Hepatic stellate cell (primary cell): ENCODE measurements around the gene ZNF709.
"Not testable (repeated sequence)": the region's sequence is repeated elsewhere in the genome, so short reads cannot be mapped to it uniquely, and the experiment has no call there.

Experiments
- DNase-seq: peaks from one replicate; pipeline ENCODE4 v3.0.0; 2011; ENCODE audit warnings: low spot score

The ZNF709 gene

GRCh38 chr19:12484371-12485051, at the start of gene ZNF709:
Gene ZNF709, minus strand, starts transcription at chr19:12484816. Its CDS starts 159 bp downstream, at chr19:12484657.
- DNase-seq = peak; percentile 92

- DNase-seq = no peak
Observed at GRCh38 chr19:12527034-12527836, 42.6 kb upstream of the ZNF709 start.

GRCh38 chr19:12526542-12526941, 41.9 kb upstream of the ZNF709 start:
- no peak for DNase-seq

GRCh38 chr19:12521996-12522395, 37.4 kb upstream of the ZNF709 start:
- no peak for DNase-seq

GRCh38 chr19:12513531-12514061, 29.0 kb upstream of the ZNF709 start:
- DNase-seq = no peak

GRCh38 chr19:12497032-12497431, 12.4 kb upstream of the ZNF709 start:
- DNase-seq = no peak

- no peak for DNase-seq
Observed at GRCh38 chr19:12496480-12496879, 11.9 kb upstream of the ZNF709 start.

GRCh38 chr19:12495002-12495802, 10.6 kb upstream of the ZNF709 start:
- DNase-seq = peak; percentile 92

- no peak for DNase-seq
Observed at GRCh38 chr19:12494260-12494860, 9.7 kb upstream of the ZNF709 start.

GRCh38 chr19:12486265-12486783, 1.7 kb upstream of the ZNF709 start:
- DNase-seq = not testable (repeated sequence)

- no peak for DNase-seq
Observed at GRCh38 chr19:12485571-12485970, 955 bp upstream of the ZNF709 start.

- DNase-seq = no peak
Observed at GRCh38 chr19:12485052-12485416, 418 bp upstream of the ZNF709 start.

GRCh38 chr19:12484011-12484370, 625 bp downstream of the ZNF709 start:
- DNase-seq = peak; percentile 11

GRCh38 chr19:12482509-12482886, 2.1 kb downstream of the ZNF709 start:
- DNase-seq = no peak

- DNase-seq = no peak
Observed at GRCh38 chr19:12481781-12482508, 2.7 kb downstream of the ZNF709 start.

- no peak for DNase-seq
Observed at GRCh38 chr19:12478234-12478941, 6.2 kb downstream of the ZNF709 start.

GRCh38 chr19:12467651-12468050, 17.0 kb downstream of the ZNF709 start:
- DNase-seq = not testable (repeated sequence)

- no peak for DNase-seq
Observed at GRCh38 chr19:12465211-12465610, 19.4 kb downstream of the ZNF709 start.

GRCh38 chr19:12464769-12465168, 19.8 kb downstream of the ZNF709 start:
- no peak for DNase-seq

GRCh38 chr19:12464139-12464538, 20.5 kb downstream of the ZNF709 start:
- not testable (repeated sequence) for DNase-seq
